Frontal cortex (tissue), 4 donors: ENCODE measurements around the gene RBM19. TPM values are rescaled to one million over a fixed set of nuclear protein-coding genes. Genes with fewer than 3 reads are reported as not detected.

Source experiments
- DNase-seq, 2 donors: peaks; one replicate each; pipeline ENCODE4 v3.0.0; 2012; ENCODE audit warnings: low spot score in 2 of 2
- FAIRE-seq: peaks from 2 replicates; lab custom pipeline; 2012; peaks lifted over from hg19 to GRCh38; lab: Jason Lieb, UNC
- total RNA-seq: library from RNA; depleted of rRNA; stranded (reverse); fragments of >200 nt; gene quantifications from one replicate; pipeline ENCODE4 v1.2.3, GENCODE V29; 2014
- donor health status: control.
- donor health status: control.
- donor health status: control.

Gene RBM19
- total RNA-seq, 1 donor from 2014 or later = 14.7 TPM

- no peak for FAIRE-seq
Measured at GRCh38 chr12:113891739-113892520, 74.2 kb downstream of the RBM19 start.

GRCh38 chr12:113891167-113891692, 74.9 kb downstream of the RBM19 start:
- DNase-seq (no peak), FAIRE-seq (no peak)

More at GRCh38 chr12:113891739-113892520, 74.2 kb downstream of the RBM19 start:
- DNase-seq = no peak

- DNase-seq = no peak
- no peak for FAIRE-seq
Measured at GRCh38 chr12:113889891-113890581, 76.1 kb downstream of the RBM19 start.

GRCh38 chr12:113889076-113889475, 77.0 kb downstream of the RBM19 start:
- FAIRE-seq (no peak), DNase-seq (no peak)

GRCh38 chr12:113888435-113888834, 77.7 kb downstream of the RBM19 start:
- DNase-seq (no peak), FAIRE-seq (no peak)

- no peak for DNase-seq
- no peak for FAIRE-seq
Measured at GRCh38 chr12:113887906-113888305, 78.2 kb downstream of the RBM19 start.

- FAIRE-seq (no peak), DNase-seq (no peak)
Measured at GRCh38 chr12:113886721-113887120, 79.4 kb downstream of the RBM19 start.

- FAIRE-seq = no peak
Measured at GRCh38 chr12:113884392-113884791, 81.7 kb downstream of the RBM19 start.

GRCh38 chr12:113882690-113883089, 83.4 kb downstream of the RBM19 start:
- FAIRE-seq = no peak

More at GRCh38 chr12:113884392-113884791, 81.7 kb downstream of the RBM19 start:
- DNase-seq = no peak

GRCh38 chr12:113880988-113881962, 84.8 kb downstream of the RBM19 start:
- DNase-seq (no peak), FAIRE-seq (no peak)

More at GRCh38 chr12:113882690-113883089, 83.4 kb downstream of the RBM19 start:
- DNase-seq = no peak

GRCh38 chr12:113880326-113880725, 85.8 kb downstream of the RBM19 start:
- DNase-seq = no peak
- FAIRE-seq = no peak

- FAIRE-seq (no peak), DNase-seq (no peak)
Measured at GRCh38 chr12:113879658-113880057, 86.5 kb downstream of the RBM19 start.

GRCh38 chr12:113877607-113878006, 88.5 kb downstream of the RBM19 start:
- FAIRE-seq = no peak
- DNase-seq = no peak

- FAIRE-seq (no peak), DNase-seq (no peak)
Measured at GRCh38 chr12:113876160-113876559, 90.0 kb downstream of the RBM19 start.

- DNase-seq (no peak), FAIRE-seq (no peak)
Measured at GRCh38 chr12:113875691-113876090, 90.4 kb downstream of the RBM19 start.

- no peak for FAIRE-seq
- no peak for DNase-seq
Measured at GRCh38 chr12:113874999-113875561, 91.0 kb downstream of the RBM19 start.

GRCh38 chr12:113874326-113874725, 91.8 kb downstream of the RBM19 start:
- FAIRE-seq (no peak), DNase-seq (no peak)

GRCh38 chr12:113873740-113874139, 92.4 kb downstream of the RBM19 start:
- no peak for FAIRE-seq
- no peak for DNase-seq

- no peak for DNase-seq
- no peak for FAIRE-seq
Measured at GRCh38 chr12:113870890-113871289, 95.2 kb downstream of the RBM19 start.
